ENCODE results near the gene ARHGEF4.
A peak's percentile ranks its signal among the peaks of the same experiment; 100 is the strongest.

Gene ARHGEF4

GRCh38 chr2:130963196-130963848, 126.6 kb downstream of the ARHGEF4 start:
- TF ChIP-seq, protein P1, sequence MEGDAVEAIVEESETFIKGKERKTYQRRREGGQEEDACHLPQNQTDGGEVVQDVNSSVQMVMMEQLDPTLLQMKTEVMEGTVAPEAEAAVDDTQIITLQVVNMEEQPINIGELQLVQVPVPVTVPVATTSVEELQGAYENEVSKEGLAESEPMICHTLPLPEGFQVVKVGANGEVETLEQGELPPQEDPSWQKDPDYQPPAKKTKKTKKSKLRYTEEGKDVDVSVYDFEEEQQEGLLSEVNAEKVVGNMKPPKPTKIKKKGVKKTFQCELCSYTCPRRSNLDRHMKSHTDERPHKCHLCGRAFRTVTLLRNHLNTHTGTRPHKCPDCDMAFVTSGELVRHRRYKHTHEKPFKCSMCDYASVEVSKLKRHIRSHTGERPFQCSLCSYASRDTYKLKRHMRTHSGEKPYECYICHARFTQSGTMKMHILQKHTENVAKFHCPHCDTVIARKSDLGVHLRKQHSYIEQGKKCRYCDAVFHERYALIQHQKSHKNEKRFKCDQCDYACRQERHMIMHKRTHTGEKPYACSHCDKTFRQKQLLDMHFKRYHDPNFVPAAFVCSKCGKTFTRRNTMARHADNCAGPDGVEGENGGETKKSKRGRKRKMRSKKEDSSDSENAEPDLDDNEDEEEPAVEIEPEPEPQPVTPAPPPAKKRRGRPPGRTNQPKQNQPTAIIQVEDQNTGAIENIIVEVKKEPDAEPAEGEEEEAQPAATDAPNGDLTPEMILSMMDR (IDR thresholded peaks at IDR 0.05; ENCODE audit: control insufficient read depth, insufficient read depth, low read depth, low read length, missing control alignments), result no peak
- H3K4me3 ChIP-seq (ENCODE audit: control insufficient read depth, low read depth, low read length), result no peak overlapping the region
- no peak for DNase-seq (ENCODE audit: low read depth)

- TF ChIP-seq, protein P1 (IDR thresholded peaks at IDR 0.05; ENCODE audit: control insufficient read depth, insufficient read depth, low read depth, low read length, missing control alignments), result peak; percentile 11
- H3K4me3 ChIP-seq (ENCODE audit: control insufficient read depth, low read depth, low read length), result no peak overlapping the region
- DNase-seq (ENCODE audit: low read depth), result no peak
These were observed 127.4 kb downstream of the ARHGEF4 start for GRCh38 chr2:130963849-130964793.

GRCh38 chr2:130964931-130965330, 128.2 kb downstream of the ARHGEF4 start:
- TF ChIP-seq, protein P1 (IDR thresholded peaks at IDR 0.05; ENCODE audit: control insufficient read depth, insufficient read depth, low read depth, low read length, missing control alignments), result no peak
- DNase-seq (ENCODE audit: low read depth), result no peak
- no peak overlapping the region for H3K4me3 ChIP-seq (ENCODE audit: control insufficient read depth, low read depth, low read length)

DNA sequence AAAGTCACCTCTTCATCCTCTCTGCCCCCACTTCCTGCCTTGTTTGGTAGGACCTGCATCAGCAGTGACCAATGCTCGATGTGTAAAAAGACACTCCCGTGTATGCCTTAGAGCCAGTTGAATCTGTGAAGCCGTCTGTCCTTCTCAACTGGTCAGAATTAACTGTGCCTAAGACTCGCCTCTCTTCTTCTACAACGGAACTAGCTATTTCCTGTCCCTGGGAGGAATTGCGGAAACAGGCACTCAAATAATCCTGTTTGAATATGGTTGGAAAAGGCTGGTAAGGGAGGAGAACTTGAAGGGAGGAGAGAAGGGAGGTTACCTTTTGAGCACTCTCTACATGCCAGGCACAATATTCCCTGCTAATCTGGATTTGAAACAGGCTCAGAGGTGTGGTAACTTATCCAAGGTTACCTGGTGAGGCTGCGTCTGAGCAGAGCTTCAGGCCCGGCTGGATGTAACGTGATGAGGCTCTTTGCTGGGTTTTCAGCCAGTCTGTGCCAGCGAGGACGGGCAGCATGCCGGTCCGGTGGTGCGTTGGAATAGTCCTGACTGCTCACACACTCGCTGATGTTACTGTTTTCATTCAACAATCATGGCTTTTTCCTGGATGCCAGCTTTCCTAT, 129.5 kb downstream of the ARHGEF4 start:
- TF ChIP-seq, protein P1 (IDR thresholded peaks at IDR 0.05; ENCODE audit: control insufficient read depth, insufficient read depth, low read depth, low read length, missing control alignments), result no peak
- H3K4me3 ChIP-seq (ENCODE audit: control insufficient read depth, low read depth, low read length), result no peak overlapping the region
- no peak for DNase-seq (ENCODE audit: low read depth)

DNA sequence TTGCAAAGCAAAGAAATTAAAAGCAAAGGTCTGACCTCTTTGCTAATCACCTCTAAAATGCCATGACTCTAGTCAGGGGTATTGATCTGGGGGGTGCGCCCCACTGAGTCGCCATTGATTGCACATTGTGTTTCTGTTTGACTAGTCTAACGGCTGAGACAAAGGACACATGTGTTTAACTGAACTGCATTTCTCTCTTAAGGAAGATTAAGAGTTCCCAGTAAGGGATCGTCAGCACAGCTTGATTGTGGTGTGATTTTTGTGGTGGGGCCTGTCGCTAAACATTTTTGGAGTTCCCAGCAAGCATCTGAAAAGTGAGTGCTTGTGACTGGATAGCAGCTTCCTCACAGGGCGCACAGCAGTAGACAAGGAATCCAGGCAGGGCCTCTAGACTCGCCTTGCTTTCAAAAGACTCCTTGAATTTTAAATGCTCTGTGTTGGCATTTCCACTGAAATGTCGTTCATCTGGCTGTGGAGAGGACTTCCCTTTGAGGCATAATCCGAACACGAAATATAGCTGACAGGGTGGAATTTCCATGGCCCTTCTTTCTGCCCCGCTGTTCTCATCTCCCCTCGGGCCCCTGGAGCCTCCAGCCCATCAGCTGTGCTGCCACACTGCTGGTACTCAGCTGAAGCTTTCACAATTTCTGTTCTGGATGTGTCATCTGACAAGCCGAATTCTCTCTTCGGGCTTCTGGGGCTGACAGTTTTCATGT, 130.2 kb downstream of the ARHGEF4 start:
- no peak for DNase-seq (ENCODE audit: low read depth)
- no peak overlapping the region for H3K4me3 ChIP-seq (ENCODE audit: control insufficient read depth, low read depth, low read length)
- TF ChIP-seq, protein P1 (IDR thresholded peaks at IDR 0.05; ENCODE audit: control insufficient read depth, insufficient read depth, low read depth, low read length, missing control alignments), result no peak

DNA sequence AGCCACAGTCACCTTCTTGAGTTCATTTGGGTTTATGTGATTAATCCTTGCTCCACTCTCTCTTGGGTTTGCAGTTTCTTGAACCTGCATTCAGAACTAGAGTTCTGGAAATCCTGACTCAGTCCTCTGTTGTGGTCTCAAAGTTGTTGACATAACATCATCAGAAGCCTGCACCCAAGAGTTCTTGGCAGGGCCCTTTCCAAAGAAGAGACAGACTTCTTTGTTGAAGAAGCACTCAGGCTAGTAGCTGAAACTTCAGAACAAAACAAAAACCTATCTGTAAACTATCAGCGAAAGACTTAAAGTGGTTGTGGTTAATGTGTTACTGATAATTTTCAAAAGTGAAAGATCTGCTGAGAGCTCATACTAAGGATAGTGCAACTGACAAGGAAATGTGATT, 135.7 kb downstream of the ARHGEF4 start:
- no peak overlapping the region for H3K4me3 ChIP-seq (ENCODE audit: control insufficient read depth, low read depth, low read length)
- no peak for DNase-seq (ENCODE audit: low read depth)
- TF ChIP-seq, protein P1 (IDR thresholded peaks at IDR 0.05; ENCODE audit: control insufficient read depth, insufficient read depth, low read depth, low read length, missing control alignments), result no peak
